IMR-90 (cell line): Measurements from ENCODE around the gene INF2. TPM values are rescaled to one million over a fixed set of nuclear protein-coding genes. Genes with fewer than 3 reads are reported as not detected.

Source experiments
- ATAC-seq: fragments of 200-7000 bp; cut with Tn5 transposase; 2 replicates; pipeline ENCODE4 v1.9.1; 2020; ENCODE audit warnings: low read depth, mild to moderate bottlenecking, moderate library complexity
- BruUV-seq: library from RNA; stranded (reverse); fragments of 400-500 nt; replicated peaks from 2 replicates; lab custom pipeline; 2021; lab: Mats Ljungman, UMichigan
- CTCF ChIA-PET: fragments of 300-600 bp; formaldehyde crosslinking; extraction: SDS; loops from one replicate; lab custom pipeline; 2021; ENCODE audit warnings: antibody characterized with exemption; lab: Yijun Ruan, JAX
- POLR2A ChIA-PET: fragments of 300-600 bp; sonication (Branson Sonifier 250); formaldehyde crosslinking; loops from one replicate; lab custom pipeline; 2022; ENCODE audit warnings: antibody characterized with exemption; ENCODE audit not compliant: unreplicated experiment; lab: Charles Lee
- DNase-seq: peaks from one replicate; pipeline ENCODE4 v3.0.0; 2013
- H2AFZ ChIP-seq: replicated peaks from 2 replicates; pipeline ENCODE3; 2013; ENCODE audit warnings: low read length, mild to moderate bottlenecking; ENCODE audit not compliant: poor library complexity
- H2AK5ac ChIP-seq: 2 replicates; pipeline ENCODE4 v1.6.1; 2013; ENCODE audit warnings: low read depth, low read length, inconsistent platforms
- H2AK9ac ChIP-seq: replicated peaks from 2 replicates; pipeline ENCODE3; 2013; ENCODE audit warnings: mild to moderate bottlenecking, low read depth, low read length, moderate library complexity; ENCODE audit not compliant: poor library complexity
- H2BK120ac ChIP-seq: 2 replicates; pipeline ENCODE4 v1.6.1; 2013; ENCODE audit warnings: low read depth, low read length, inconsistent platforms
- H2BK15ac ChIP-seq: 3 replicates; pipeline ENCODE4 v1.6.1; 2013; ENCODE audit warnings: low read depth, low read length, inconsistent platforms
- H2BK20ac ChIP-seq: 2 replicates; pipeline ENCODE4 v1.6.1; 2013; ENCODE audit warnings: low read depth, mild to moderate bottlenecking, inconsistent platforms, low read length, moderate library complexity
- H2BK5ac ChIP-seq: 2 replicates; pipeline ENCODE4 v1.6.1; 2013; ENCODE audit warnings: mild to moderate bottlenecking, low read depth, low read length, inconsistent platforms; ENCODE audit not compliant: poor library complexity, severe bottlenecking
- H3K14ac ChIP-seq: replicated peaks from 2 replicates; pipeline ENCODE4 v1.6.1; 2013; ENCODE audit warnings: low read depth, low read length, inconsistent platforms
- H3K18ac ChIP-seq: 2 replicates; pipeline ENCODE4 v1.6.1; 2013; ENCODE audit warnings: low read depth, low read length, control low read depth
- H3K23ac ChIP-seq: 2 replicates; pipeline ENCODE4 v1.6.1; 2013; ENCODE audit warnings: low read depth, low read length, inconsistent platforms
- H3K27ac ChIP-seq: 2 replicates; pipeline ENCODE4 v1.5.1; 2013; ENCODE audit warnings: mild to moderate bottlenecking, control low read depth, low read length; ENCODE audit not compliant: insufficient read depth
- H3K27me3 ChIP-seq: 2 replicates; pipeline ENCODE4 v1.6.1; 2013; ENCODE audit warnings: low read length; ENCODE audit not compliant: control insufficient read depth, insufficient read depth
- H3K36me3 ChIP-seq: 2 replicates; pipeline ENCODE4 v1.6.1; 2013; ENCODE audit warnings: low read length, mixed read lengths; ENCODE audit not compliant: control insufficient read depth, insufficient read depth
- H3K4ac ChIP-seq: 2 replicates; pipeline ENCODE4 v1.6.1; 2013; ENCODE audit warnings: low read depth, low read length, inconsistent platforms
- H3K4me1 ChIP-seq: 2 replicates; pipeline ENCODE4 v1.6.1; 2013; ENCODE audit warnings: low read length, mixed read lengths; ENCODE audit not compliant: control insufficient read depth, insufficient read depth
- H3K4me2 ChIP-seq: 2 replicates; pipeline ENCODE4 v1.6.1; 2013; ENCODE audit warnings: low read depth, mild to moderate bottlenecking, control low read depth, low read length, moderate library complexity
- H3K4me3 ChIP-seq: 2 replicates; pipeline ENCODE4 v1.5.1; 2013; ENCODE audit warnings: low read depth, mild to moderate bottlenecking, control low read depth, low read length, moderate library complexity; ENCODE audit not compliant: insufficient read depth
- H3K56ac ChIP-seq: 2 replicates; pipeline ENCODE4 v1.6.1; 2013; ENCODE audit warnings: low read length, inconsistent platforms; ENCODE audit not compliant: insufficient read depth; ENCODE audit errors: extremely low read depth
- H3K79me1 ChIP-seq, 2 experiments: 2 replicates each; pipeline ENCODE4 v1.6.1; 2013; ENCODE audit warnings: low read length in 2 of 2, inconsistent platforms in 1 of 2, low read depth in 1 of 2
- H3K9ac ChIP-seq: 2 replicates; pipeline ENCODE4 v1.6.1; 2013; ENCODE audit warnings: low read depth, low read length, control low read depth
- H3K9me1 ChIP-seq: 2 replicates; pipeline ENCODE4 v1.6.1; 2013; ENCODE audit warnings: low read length, inconsistent platforms; ENCODE audit not compliant: insufficient read depth
- H3K9me3 ChIP-seq: 2 replicates; pipeline ENCODE4 v1.6.1; 2013; ENCODE audit warnings: low read length; ENCODE audit not compliant: control insufficient read depth, insufficient read depth
- H4K20me1 ChIP-seq: 2 replicates; pipeline ENCODE4 v1.6.1; 2013; ENCODE audit warnings: low read length, inconsistent platforms; ENCODE audit not compliant: insufficient read depth
- H4K5ac ChIP-seq: 2 replicates; pipeline ENCODE4 v1.6.1; 2013; ENCODE audit warnings: mild to moderate bottlenecking, low read depth, low read length, control low read depth
- H4K8ac ChIP-seq, 2 experiments: 2 replicates each; pipeline ENCODE4 v1.6.1; 2013; ENCODE audit warnings: low read depth in 2 of 2, low read length in 2 of 2, control low read depth in 1 of 2, inconsistent platforms in 1 of 2
- H4K91ac ChIP-seq: 2 replicates; pipeline ENCODE4 v1.6.1; 2013; ENCODE audit warnings: low read depth, low read length, inconsistent platforms; ENCODE audit not compliant: insufficient read depth
- CHD1 ChIP-seq: IDR thresholded peaks from 2 replicates; pipeline ENCODE4 v1.6.1; 2012; ENCODE audit warnings: low read depth, low read length, improper control_type of control experiment
- NFE2L2 ChIP-seq: fragments of 150-350 bp; IDR thresholded peaks from 2 replicates; pipeline ENCODE4 v1.6.1; 2016; ENCODE audit warnings: low read depth, mild to moderate bottlenecking, low read length
- RFX5 ChIP-seq: IDR thresholded peaks from 2 replicates; pipeline ENCODE4 v1.8.0; 2012; ENCODE audit warnings: low read depth, mild to moderate bottlenecking, low read length, moderate library complexity
- WGBS, 2 experiments: methylation state at CpG; one replicate each; pipeline versions ENCODE4 v1.1.5 to v1.1.7; 2013; ENCODE audit warnings: missing lambda C conversion rate in 2 of 2; ENCODE audit not compliant: insufficient read length in 1 of 2; ENCODE audit errors: extremely low coverage in 2 of 2; 5-methylcytosine and 5-hydroxymethylcytosine counted together
- dilution Hi-C: fragments of 300-500 bp; cut with HindIII; formaldehyde crosslinking; loops from one replicate; pipeline ENCODE4 v1.14.3; 2018; ENCODE audit warnings: low sequenced_read_pairs; ENCODE audit not compliant: unreplicated experiment
- in situ Hi-C: fragments of 300-500 bp; cut with MboI; formaldehyde crosslinking; loops from 3 replicates; pipeline ENCODE4 v1.14.3; 2019; ENCODE audit warnings: low sequenced_read_pairs, inconsistent platforms, mixed read lengths
- intact Hi-C: fragments of 100-400 bp; cut with micrococcal nuclease; formaldehyde crosslinking; loops from 2 replicates; pipeline ENCODE4 v1.10.0; 2022
- polyA plus RNA-seq, 3 experiments: library from polyadenylated mRNA; depleted of rRNA; stranded (reverse); fragments of >200 nt; gene quantifications; 2 replicates each; pipeline ENCODE4 v1.2.3, GENCODE V29; 2012; ENCODE audit warnings: low replicate concordance in 1 of 3
- total RNA-seq: library from RNA; depleted of rRNA; stranded (reverse); fragments of >200 nt; gene quantifications from 2 replicates; pipeline ENCODE4 v1.2.3, GENCODE V29; 2012

Gene INF2
- total and polyA plus RNA-seq, 2 of the 4 experiments (the other 2 are of a cell fraction), result 16.8 to 62.1 TPM

GRCh38 chr14:104753528-104754212, 64.3 kb downstream of the INF2 start (continued):
- no peak for TF ChIP-seq CHD1

- H3K27ac ChIP-seq, result no peak overlapping the region; the same call in 1 of the 2 replicates
- H3K23ac ChIP-seq, result peak overlapping the region; percentile 60; the same call in 1 of the 2 replicates
- no peak overlapping the region for H2BK120ac ChIP-seq
- no peak overlapping the region for H3K56ac ChIP-seq
- H4K20me1 ChIP-seq, result peaks cover 48% of the 10 kb centered on the region
- peaks cover 8 to 57% of the 10 kb centered on the region in 2 experiments; a peak in 2 of 4 replicates for H3K79me1 ChIP-seq
- peak overlapping the region; percentile 87 for H3K9ac ChIP-seq
- CTCF ChIA-PET, result no interaction called here
- no peak overlapping the region for H3K14ac ChIP-seq
- no peak overlapping the region for H3K18ac ChIP-seq
- WGBS, 2 experiments, result 66% methylated on average over 4 of the region's 13 CpGs; no CpG with 5 or more reads in 1 of the 2 experiments
- H3K9me3 ChIP-seq, result no peaks in the 10 kb centered on the region
- POLR2A ChIA-PET, result no interaction called here
- no peak overlapping the region for H4K91ac ChIP-seq
- peak overlapping the region; percentile 73 for H2AK9ac ChIP-seq
- intact Hi-C loops, result no loop called here
- 0 out of 2 replicates have a peak overlapping the region, but pooled peaks have one; percentile 69 for H3K4ac ChIP-seq
- BruUV-seq, result no TSS peak
- TF ChIP-seq NFE2L2 (no peak), RFX5 (no peak)
- peaks cover 16% of the 10 kb centered on the region for H3K4me1 ChIP-seq
- dilution Hi-C loops, result no loop called here
- in situ Hi-C loops, result no loop called here
- H2AFZ ChIP-seq, result no peak overlapping the region
- H3K4me2 ChIP-seq, result peak overlapping the region; percentile 96
- H3K9me1 ChIP-seq, result peaks cover 6% of the 10 kb centered on the region
- no peak overlapping the region for H4K5ac ChIP-seq
- peak overlapping the region; percentile 88 for H3K4me3 ChIP-seq
- H2BK20ac ChIP-seq, result no peak overlapping the region
- H4K8ac ChIP-seq, result no peak overlapping the region
- H3K27me3 ChIP-seq, result no peaks in the 10 kb centered on the region
- H3K36me3 ChIP-seq, result peaks cover 33% of the 10 kb centered on the region
- ATAC-seq (no peak), DNase-seq (no peak)
- no peak overlapping the region for H2BK15ac ChIP-seq
- no peak overlapping the region for H2AK5ac ChIP-seq
- no peak overlapping the region for H2BK5ac ChIP-seq
Measured at GRCh38 chr14:104754213-104754851, 64.9 kb downstream of the INF2 start.
